Calu3 (cell line): ENCODE data around the gene ZNF892. TPM values are rescaled to one million over a fixed set of nuclear protein-coding genes. Genes with fewer than 3 reads are reported as not detected.
"Not testable (repeated sequence)": the region's sequence is repeated elsewhere in the genome, so short reads cannot be mapped to it uniquely, and the experiment has no call there.

Experiments
- BruUV-seq: library from RNA; stranded (reverse); fragments of 400-500 nt; replicated peaks from 2 replicates; lab custom pipeline; 2021; lab: Mats Ljungman, UMichigan
- CTCF ChIA-PET: fragments of 300-600 bp; sonication (Branson Sonifier 250); formaldehyde crosslinking; loops from one replicate; lab custom pipeline; 2022; ENCODE audit warnings: antibody characterized with exemption; lab: Charles Lee
- DNase-seq: peaks from one replicate; pipeline ENCODE4 v3.0.0; 2022
- H3K27ac Mint-ChIP-seq: one replicate; pipeline ENCODE4 v1.8.0; 2022; ENCODE audit warnings: mixed read lengths; ENCODE audit not compliant: unreplicated experiment
- H3K27me3 Mint-ChIP-seq: one replicate; pipeline ENCODE4 v1.8.0; 2022; ENCODE audit warnings: mixed read lengths; ENCODE audit not compliant: unreplicated experiment
- H3K36me3 Mint-ChIP-seq: one replicate; pipeline ENCODE4 v1.8.0; 2022; ENCODE audit warnings: mild to moderate bottlenecking, moderate library complexity, mixed read lengths; ENCODE audit not compliant: insufficient read depth, unreplicated experiment
- H3K4me1 Mint-ChIP-seq: one replicate; pipeline ENCODE4 v1.8.0; 2022; ENCODE audit warnings: mild to moderate bottlenecking, low read depth, mixed read lengths; ENCODE audit not compliant: unreplicated experiment
- H3K4me3 Mint-ChIP-seq: one replicate; pipeline ENCODE4 v1.8.0; 2022; ENCODE audit warnings: mild to moderate bottlenecking, low read depth, moderate library complexity, mixed read lengths; ENCODE audit not compliant: unreplicated experiment
- H3K9me3 Mint-ChIP-seq: one replicate; pipeline ENCODE4 v1.8.0; 2022; ENCODE audit warnings: low read depth, mixed read lengths; ENCODE audit not compliant: unreplicated experiment
- intact Hi-C: fragments of 100-400 bp; cut with micrococcal nuclease; formaldehyde crosslinking; loops from one replicate; pipeline ENCODE4 v1.10.0; 2022; ENCODE audit not compliant: unreplicated experiment
- total RNA-seq: library from RNA; stranded (reverse); gene quantifications from 2 replicates; pipeline ENCODE4 v1.2.3, GENCODE V29; 2022
- TF ChIP-seq, protein P1 (sequence below): fragments of 200-600 bp; IDR thresholded peaks from one replicate; pipeline ENCODE4 v1.8.0; 2022; ENCODE audit warnings: antibody characterized with exemption; ENCODE audit not compliant: unreplicated experiment

ZNF892 gene
- total RNA-seq, 1 experiment from 2014 or later: 6.6 TPM

DNA sequence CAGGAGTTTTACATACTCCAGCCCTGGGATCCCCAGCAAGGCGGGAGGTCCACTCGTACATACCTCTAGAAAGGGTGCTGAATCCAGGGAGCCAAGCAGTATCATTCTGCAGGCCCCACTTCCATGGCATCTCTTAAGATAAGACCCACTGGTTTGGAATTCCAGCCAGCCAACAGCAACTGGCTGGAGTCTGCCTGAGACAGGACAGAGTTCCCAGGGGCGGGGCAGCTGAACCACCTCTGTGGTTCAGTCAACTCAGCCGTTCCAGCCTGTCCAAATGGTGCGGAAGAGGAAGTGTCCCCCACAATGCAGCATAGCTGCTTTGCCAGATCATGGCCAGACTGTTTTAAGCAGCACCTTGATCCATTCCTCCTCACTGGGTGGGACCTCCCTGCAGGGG is 33.2 kb downstream of the ZNF892 start:
- H3K36me3 Mint-ChIP-seq: no peaks in the 10 kb centered on the region
- H3K27ac Mint-ChIP-seq: no peak overlapping the region
- peaks cover 15% of the 10 kb centered on the region for H3K9me3 Mint-ChIP-seq
- no peaks in the 10 kb centered on the region for H3K27me3 Mint-ChIP-seq
- no TSS peak for BruUV-seq
- H3K4me1 Mint-ChIP-seq: no peaks in the 10 kb centered on the region
- no peak for DNase-seq
- no peak overlapping the region for H3K4me3 Mint-ChIP-seq
- intact Hi-C loops: no loop called here
- TF ChIP-seq, protein P1, sequence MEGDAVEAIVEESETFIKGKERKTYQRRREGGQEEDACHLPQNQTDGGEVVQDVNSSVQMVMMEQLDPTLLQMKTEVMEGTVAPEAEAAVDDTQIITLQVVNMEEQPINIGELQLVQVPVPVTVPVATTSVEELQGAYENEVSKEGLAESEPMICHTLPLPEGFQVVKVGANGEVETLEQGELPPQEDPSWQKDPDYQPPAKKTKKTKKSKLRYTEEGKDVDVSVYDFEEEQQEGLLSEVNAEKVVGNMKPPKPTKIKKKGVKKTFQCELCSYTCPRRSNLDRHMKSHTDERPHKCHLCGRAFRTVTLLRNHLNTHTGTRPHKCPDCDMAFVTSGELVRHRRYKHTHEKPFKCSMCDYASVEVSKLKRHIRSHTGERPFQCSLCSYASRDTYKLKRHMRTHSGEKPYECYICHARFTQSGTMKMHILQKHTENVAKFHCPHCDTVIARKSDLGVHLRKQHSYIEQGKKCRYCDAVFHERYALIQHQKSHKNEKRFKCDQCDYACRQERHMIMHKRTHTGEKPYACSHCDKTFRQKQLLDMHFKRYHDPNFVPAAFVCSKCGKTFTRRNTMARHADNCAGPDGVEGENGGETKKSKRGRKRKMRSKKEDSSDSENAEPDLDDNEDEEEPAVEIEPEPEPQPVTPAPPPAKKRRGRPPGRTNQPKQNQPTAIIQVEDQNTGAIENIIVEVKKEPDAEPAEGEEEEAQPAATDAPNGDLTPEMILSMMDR: no peak
- CTCF ChIA-PET: interaction anchor here (2.3 kb wide), 1 partner anchor 9 kb away, joined by 7 read pairs; no protein-coding TSS in a partner anchor

DNA sequence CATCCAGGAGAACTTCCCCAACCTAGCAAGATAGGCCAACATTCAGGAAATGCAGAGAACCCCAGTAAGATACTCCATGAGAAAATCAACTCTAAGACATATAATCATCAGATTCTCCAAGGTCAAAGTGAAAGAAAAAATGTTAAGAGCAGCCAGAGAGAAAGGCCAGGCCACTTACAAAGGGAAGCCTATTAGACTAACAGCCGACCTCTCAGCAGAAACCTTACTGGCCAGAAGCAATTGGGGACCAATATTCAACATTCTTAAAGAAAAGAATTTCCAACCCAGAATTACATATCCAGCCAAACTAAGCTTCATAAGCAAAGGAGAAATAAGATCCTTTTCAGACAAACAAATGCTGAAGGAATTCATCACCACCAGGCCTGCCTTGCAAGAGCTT is 34.8 kb downstream of the ZNF892 start:
- H3K4me1 Mint-ChIP-seq, H3K27ac Mint-ChIP-seq, H3K4me3 Mint-ChIP-seq, H3K36me3 Mint-ChIP-seq, DNase-seq, H3K27me3 Mint-ChIP-seq, intact Hi-C loops, BruUV-seq: not testable (repeated sequence)
- H3K9me3 Mint-ChIP-seq: peaks cover 15% of the 10 kb centered on the region
- CTCF ChIA-PET: interaction anchor here (0.6 to 2.3 kb wide), 2 partner anchors 10 to 24 kb away, joined by 3 to 7 read pairs; no protein-coding TSS in a partner anchor

Other genes starting within 250 kb of the ZNF892 start
- gene MAL, start 181.8 kb upstream of the ZNF892 start, total RNA-seq: not detected in 2 replicates
- 67.9 and 71.5 TPM in 2 replicates for gene MRPS5, start 85.7 kb upstream of the ZNF892 start, total RNA-seq
- 14.0 and 17.4 TPM in 2 replicates for gene ZNF514, start 47.7 kb upstream of the ZNF892 start, total RNA-seq
- gene ZNF2, start 41.7 kb upstream of the ZNF892 start, total RNA-seq: 3.5 and 4.8 TPM in 2 replicates
- 24.7 and 29.9 TPM in 2 replicates for gene PROM2, start 66.9 kb downstream of the ZNF892 start, total RNA-seq
- 1.1 and 2.1 TPM in 2 replicates for gene KCNIP3, start 89.8 kb downstream of the ZNF892 start, total RNA-seq
- gene FAHD2A, start 195.2 kb downstream of the ZNF892 start, total RNA-seq: 26.8 and 29.1 TPM in 2 replicates